ENCODE data around the gene SORCS2. TPM values are rescaled to one million over a fixed set of nuclear protein-coding genes. Genes with fewer than 3 reads are reported as not detected.

SORCS2 gene
- polyA plus RNA-seq, 1 donor from 2014 or later = 1.0 TPM

- H3K9ac ChIP-seq (ENCODE audit: low read length) = no peak overlapping the region
- no peaks in the 10 kb centered on the region for H3K9me3 ChIP-seq (ENCODE audit: low read length)
- TF ChIP-seq EP300 (conservative IDR thresholded peaks at IDR 0.05; ENCODE audit: poor library complexity, severe bottlenecking) = no peak
- TF ChIP-seq REST (IDR thresholded peaks at IDR 0.05; ENCODE audit: borderline replicate concordance) = no peak
- H3F3A ChIP-seq (ENCODE audit: insufficient read depth, low read length, poor library complexity, severe bottlenecking) = no peaks in the 10 kb centered on the region
- no peaks in the 10 kb centered on the region for H3K79me2 ChIP-seq (replicated peaks; ENCODE audit: insufficient read depth, low read length)
- no peaks in the 10 kb centered on the region for H4K20me1 ChIP-seq (ENCODE audit: insufficient read depth)
- no peaks in the 10 kb centered on the region for H3K9me2 ChIP-seq (ENCODE audit: insufficient read depth, low read length)
- H3K4me2 ChIP-seq (ENCODE audit: low read length) = no peak overlapping the region
- H3K27ac ChIP-seq (ENCODE audit: low read length) = no peak overlapping the region
- no peaks in the 10 kb centered on the region for H3K36me3 ChIP-seq (ENCODE audit: insufficient read depth, low read length)
- no peak overlapping the region for H2AFZ ChIP-seq (ENCODE audit: low read depth, low read length)
- H3K27me3 ChIP-seq (ENCODE audit: insufficient read depth, low read depth, low read length) = no peaks in the 10 kb centered on the region
- no peak overlapping the region for H3K4me3 ChIP-seq (ENCODE audit: low read length)
Measured at GRCh38 chr4:7725951-7726350, 533.6 kb downstream of the SORCS2 start.

- Histone ChIP-seq H3K79me2 (replicated peaks; ENCODE audit: insufficient read depth, low read length) (no peaks in the 10 kb centered on the region), H3K27me3 (ENCODE audit: insufficient read depth, low read depth, low read length) (no peaks in the 10 kb centered on the region), H3K4me3 (ENCODE audit: low read length) (no peak overlapping the region), H3K36me3 (ENCODE audit: insufficient read depth, low read length) (no peaks in the 10 kb centered on the region), H3K9ac (ENCODE audit: low read length) (no peak overlapping the region), H3K27ac (ENCODE audit: low read length) (no peak overlapping the region), H3K4me2 (ENCODE audit: low read length) (no peak overlapping the region), H3K9me3 (ENCODE audit: low read length) (no peaks in the 10 kb centered on the region), H3K9me2 (ENCODE audit: insufficient read depth, low read length) (no peaks in the 10 kb centered on the region), H2AFZ (ENCODE audit: low read depth, low read length) (no peak overlapping the region), H4K20me1 (ENCODE audit: insufficient read depth) (no peaks in the 10 kb centered on the region), H3F3A (ENCODE audit: insufficient read depth, low read length, poor library complexity, severe bottlenecking) (no peaks in the 10 kb centered on the region)
- TF ChIP-seq EZH2 (IDR thresholded peaks at IDR 0.05; ENCODE audit: borderline replicate concordance, insufficient read depth, low read length, poor library complexity, severe bottlenecking) = no peak
- TF ChIP-seq RAD21 (conservative IDR thresholded peaks at IDR 0.05) = no peak
- no peak for TF ChIP-seq POLR2AphosphoS5 (IDR thresholded peaks at IDR 0.05)
- TF ChIP-seq MXI1 (conservative IDR thresholded peaks at IDR 0.05; ENCODE audit: poor library complexity, severe bottlenecking) = no peak
- TF ChIP-seq EP300 (conservative IDR thresholded peaks at IDR 0.05; ENCODE audit: poor library complexity, severe bottlenecking) = no peak
- TF ChIP-seq CTCF (IDR thresholded peaks at IDR 0.05; ENCODE audit: poor library complexity, severe bottlenecking) = no peak
- TF ChIP-seq TAF1 (IDR thresholded peaks at IDR 0.05; ENCODE audit: low read depth) = no peak
- TF ChIP-seq REST (IDR thresholded peaks at IDR 0.05; ENCODE audit: borderline replicate concordance) = no peak
- TF ChIP-seq SMC3 (conservative IDR thresholded peaks at IDR 0.05; ENCODE audit: poor library complexity) = no peak
Measured at GRCh38 chr4:7726665-7727413, 534.5 kb downstream of the SORCS2 start.

Measured in neural cell (in vitro differentiated cells).